NAMALWA (cell line): Measurements from ENCODE around the gene FAM174B.
"Not testable (repeated sequence)": the region's sequence is repeated elsewhere in the genome, so short reads cannot be mapped to it uniquely, and the experiment has no call there.

Experiments
- DNase-seq: peaks from one replicate; pipeline ENCODE4 v3.0.0-alpha.2; 2015; ENCODE audit warnings: low spot score

The FAM174B gene

DNA sequence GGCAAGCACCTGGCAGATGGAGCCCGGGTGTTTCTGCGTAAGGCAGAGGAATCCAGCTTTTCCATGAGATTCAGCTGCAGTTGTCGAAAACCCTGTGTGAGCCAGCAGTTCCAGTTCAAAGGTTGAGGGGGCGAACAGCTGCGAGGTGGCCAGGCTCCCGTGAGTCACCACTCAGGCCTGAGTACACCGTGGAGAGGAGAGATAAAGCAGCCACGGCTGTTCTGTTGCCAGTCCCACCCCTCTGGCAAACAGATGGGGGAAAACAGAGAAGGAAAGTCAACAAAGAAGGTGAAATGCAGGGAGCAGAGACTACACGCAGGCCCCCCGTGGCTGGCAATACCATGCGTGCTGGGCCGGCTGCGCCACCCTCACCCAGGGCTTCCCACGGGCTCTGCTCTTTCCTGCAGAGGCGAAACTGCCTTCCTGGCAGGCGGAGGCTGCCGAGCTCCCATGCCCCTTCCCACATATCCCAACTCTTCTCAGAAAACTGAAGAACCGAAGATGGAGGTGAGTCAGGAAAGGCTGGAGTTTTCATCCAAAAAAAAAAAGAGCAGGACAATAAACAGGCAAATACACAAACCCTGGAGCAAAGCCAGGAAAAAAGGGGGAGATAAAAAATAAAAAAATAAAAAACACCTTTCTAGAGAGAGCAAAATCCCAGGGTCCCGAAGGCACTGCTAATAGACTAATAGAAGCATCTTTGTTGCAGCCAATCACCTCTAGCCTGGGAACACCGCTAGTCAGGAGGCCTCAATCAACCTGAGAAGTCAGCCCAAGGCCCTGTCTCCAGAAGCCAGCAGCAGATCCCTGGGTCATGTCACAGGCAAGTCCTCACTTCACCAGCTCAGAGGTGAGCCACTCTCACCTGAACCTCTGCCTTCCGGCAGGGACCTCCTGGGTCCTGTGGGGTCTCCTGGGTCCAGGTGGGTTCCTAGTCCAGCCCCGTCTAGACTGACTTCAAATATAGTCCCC, 37.7 kb downstream of the FAM174B start:
- DNase-seq, result no peak

DNA sequence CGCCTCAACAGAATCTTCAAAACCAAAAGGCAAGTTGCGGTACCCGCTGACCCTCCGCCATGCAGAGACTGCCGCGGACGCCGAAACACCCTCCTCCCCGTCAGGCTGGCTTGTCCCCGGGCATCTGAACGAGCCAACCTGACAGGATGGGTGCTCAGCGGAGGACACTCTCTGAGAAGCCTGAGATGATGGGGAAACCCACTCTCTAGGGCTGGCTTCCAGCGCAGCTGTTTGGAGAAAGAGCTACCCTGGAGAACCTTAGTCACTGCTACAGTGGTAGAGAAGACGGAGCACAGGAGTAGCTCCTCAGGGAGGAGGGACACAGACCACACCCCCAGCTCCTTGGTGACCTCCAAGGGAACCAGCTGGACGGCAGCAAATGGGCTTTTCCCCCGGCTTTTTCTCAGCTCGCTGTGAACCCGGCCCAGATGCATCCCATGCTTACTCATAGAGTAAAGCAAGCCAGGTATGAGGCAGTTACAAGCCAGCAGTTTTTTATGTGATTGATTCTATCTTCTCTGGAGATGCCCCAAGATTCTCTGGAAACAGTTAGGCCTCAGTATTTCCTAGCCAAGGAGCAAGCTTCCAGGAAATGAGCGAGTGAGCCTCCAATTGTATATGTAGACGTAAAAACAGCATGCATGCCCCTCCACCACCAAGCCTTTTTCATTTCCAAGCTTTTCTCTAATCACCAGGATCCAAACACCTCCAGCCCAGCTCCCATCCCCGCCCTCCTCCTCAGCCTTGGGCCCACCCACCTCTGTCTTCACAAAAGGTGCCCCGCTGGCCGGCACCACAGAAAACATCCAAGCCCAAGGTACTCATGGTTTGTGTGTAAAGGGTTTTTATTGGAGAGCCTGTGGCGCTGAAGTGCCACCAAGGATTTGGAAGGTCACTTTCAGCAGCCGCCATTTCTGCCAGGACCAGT, 38.7 kb downstream of the FAM174B start:
- DNase-seq, result no peak

DNA sequence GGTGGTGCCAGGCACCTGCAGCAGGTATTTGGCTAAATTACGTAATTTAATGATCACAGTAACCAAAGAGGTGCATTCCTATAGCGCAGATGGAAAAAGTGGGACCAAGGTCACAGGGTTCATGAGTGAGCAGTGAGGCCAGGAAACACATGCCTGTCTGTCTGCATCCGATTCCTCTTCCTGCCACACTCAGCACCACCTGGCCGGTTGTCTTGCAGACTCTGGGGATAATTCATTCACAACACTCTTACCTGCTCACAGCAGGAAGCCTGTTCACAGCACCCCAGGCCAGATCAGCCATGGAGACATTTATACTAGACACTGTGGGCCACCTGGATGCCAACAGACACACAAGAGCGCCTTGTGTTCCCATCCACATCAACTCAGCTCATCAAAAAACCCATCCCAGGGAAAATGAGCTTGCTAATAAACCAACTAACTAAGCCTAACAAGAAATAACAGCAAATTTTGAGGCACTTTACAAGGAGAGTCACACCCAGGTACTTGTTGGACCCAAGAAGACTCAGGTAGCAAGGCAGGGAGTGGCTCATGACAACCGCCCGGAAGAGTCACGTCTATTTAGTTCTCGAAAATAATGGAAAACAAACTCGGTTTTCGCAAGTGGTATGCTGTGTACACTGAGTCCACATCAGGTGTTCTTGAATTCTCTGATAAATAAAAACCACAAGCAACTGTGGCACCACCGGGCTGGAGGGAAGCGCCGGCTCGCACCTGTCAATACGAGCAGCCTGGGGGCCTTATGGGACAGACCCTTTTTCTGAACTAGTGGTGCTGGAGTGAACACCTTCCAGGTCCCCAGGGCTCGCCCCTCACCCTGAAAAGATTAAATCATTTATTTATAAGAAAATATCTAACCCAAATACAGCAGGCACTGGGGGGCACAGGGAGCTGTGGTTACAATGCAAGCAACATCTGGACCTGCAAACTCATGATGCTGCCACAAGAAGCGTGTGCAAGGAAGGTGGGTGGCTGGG, 40.5 kb downstream of the FAM174B start:
- no peak for DNase-seq

DNA sequence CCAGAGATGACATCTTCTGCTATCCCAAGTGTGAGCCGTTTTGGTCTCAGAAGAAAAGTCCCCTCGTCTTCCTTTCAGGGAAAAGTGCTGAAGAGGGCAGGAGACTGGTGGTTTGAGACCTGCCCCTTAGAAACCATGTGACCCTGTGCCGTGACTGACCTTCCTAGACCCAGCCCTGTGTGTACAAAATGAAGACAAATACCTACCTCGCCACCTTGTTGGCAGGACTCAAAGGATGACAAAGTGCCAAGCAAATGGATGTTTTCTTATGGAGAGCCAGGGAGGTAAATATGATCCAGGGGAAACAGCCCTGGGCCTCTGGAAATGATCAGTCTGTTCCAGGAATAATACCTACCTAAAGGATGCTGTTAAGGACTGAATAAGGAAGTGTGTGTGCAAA, 41.3 kb downstream of the FAM174B start:
- no peak for DNase-seq

DNA sequence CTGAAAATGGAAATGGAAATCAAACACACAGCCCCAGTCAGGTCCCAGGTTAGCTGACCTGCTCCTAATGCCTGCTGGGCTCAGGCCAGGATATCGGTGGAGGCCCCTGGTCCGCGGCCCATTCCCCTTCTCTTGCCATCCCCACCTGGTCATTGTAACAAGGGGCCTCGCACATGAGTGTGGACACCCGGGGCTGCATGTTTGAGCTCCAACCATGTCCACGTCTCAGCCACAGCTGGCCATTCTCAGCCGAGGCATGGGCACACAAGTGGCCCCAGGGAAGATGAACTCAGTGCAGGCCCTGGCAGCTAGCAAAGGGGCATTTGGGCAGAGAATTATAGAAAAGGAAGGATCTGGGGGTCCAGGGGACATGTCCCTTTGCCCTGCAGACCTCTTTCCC, 41.7 kb downstream of the FAM174B start:
- DNase-seq, result no peak

DNA sequence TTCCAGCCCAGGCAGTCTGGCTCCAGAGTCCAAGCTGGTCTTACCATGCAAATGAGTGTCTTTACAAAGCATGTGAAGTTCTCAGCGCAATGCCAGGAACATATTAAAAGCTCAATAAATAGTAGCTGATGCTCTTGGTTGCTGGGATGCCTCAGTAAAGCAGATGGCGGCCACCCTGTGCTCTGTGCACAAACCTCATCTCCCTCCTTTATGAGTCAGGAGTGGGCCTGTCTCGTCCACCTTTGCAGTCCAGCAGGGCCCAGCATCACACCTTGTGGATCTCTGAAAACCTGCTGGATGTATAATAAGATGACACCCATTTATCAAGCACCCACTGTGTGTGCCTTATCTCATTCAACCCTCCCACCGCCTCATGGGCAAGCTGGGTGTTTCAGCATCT, 42.7 kb downstream of the FAM174B start:
- no peak for DNase-seq

DNA sequence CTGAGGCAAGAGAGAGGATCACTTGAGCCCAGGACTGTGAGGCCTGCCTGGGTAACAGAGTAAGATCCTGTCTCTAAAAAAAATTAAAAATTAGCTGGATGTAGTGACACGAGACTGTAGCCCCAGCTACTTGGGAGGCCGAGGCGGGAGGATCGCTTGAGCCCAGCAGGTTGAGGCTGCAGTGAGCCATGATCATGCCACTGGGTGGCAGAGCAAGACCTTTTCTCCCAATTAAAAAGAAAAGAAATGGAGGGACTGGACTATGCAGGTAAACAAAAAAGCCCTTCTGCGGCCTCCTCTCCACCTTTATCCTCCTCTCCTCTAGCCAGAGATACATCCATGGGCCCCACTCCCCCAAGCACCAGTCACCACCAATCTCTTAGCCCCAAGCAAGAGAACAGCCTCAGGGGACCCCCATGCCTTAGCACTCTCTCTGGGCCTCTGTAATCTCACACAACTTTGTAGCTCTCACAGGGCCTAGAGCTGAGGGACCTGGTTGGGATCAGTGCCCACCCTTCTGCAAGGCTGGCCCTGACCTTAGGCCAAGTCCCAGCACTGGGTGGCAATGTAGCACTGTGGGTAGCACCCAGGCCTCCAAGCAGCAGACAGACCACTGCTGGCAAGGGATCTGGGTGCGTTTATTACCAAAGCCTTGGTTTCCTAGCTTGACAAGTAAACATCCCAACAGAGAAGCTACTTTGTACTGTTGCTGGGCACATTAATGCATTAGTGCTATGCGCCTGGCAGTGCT, 43.4 kb downstream of the FAM174B start:
- DNase-seq, result no peak

DNA sequence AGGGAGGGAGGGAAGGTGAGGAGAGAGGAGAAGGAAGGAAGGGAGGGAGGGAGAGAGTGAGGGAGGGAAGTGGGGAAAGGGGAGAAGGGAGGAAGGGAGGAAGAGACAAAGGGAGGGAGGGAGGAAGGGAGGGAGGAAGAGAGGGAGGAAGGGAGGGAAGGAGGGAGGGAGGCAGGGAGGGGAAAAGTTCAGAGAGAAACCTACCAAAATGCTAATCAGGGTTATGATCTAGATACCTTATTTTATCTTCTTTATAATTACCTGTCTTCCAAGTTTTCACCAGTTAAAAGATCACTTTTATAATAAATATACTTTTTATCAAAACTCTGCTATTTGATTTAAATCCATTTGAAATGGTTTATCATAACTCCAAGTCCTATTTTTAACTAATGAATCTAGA, 44.4 kb downstream of the FAM174B start:
- no peak for DNase-seq

DNA sequence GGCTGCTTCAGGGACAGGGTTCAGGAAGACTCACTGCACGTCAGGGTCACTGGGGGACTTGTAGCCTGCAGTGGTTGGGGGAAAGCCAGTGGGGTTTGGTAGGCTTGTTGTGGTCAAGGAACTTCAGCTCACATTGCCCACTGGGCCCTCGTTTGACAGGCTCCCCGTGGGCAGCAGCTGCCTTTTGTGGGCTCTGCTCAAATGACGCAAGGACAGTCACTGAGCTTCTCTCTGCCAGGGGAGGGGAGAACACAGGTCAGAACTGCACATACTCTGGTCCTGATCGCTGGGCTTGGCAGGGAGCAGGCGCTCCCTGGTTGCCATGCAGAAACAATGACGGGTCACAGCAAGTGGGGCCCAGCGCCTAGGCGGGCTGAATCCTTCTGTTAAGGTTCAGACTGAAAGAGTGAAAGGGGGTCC, 45.5 kb downstream of the FAM174B start:
- DNase-seq, result no peak

DNA sequence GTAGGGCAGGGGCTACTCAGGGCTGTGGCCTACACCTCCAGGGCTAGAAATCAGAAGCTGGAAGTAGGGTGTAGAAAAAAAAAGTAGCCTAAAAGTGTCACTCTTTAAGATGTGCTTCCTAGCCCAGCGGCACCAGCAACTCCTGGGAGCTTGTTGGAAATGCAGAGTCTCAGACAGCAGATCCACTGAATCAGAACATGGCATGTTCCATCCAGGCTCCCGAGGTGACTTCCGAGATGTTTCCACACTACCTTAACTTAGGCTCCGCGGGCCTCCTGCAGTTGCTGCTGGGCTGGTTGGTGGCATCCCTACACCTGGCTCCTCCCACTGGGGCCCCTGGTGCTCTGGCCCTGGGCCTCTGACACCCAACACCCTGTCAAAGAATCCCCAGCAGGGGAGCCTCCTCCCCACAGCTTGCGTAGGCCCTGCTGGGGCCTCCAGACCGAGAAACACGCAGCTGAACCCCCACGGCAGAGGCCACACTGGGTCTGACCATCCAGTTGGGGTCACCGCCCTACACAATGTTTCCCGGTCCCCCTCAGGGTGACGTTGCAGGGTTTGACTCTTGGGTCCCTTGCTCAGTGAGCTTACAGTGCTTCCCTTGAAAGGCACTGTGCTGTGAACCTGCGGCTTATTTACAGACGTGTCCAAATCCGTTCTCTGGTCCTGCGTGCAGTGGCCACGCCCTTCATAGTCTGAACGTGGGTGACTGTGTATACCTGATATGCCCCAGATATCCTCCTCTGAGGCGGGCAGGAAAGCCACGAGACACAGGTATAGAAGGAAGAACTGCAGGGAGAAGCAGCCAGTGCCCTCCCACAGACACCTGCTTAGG, 46.5 kb downstream of the FAM174B start:
- DNase-seq, result no peak

DNA sequence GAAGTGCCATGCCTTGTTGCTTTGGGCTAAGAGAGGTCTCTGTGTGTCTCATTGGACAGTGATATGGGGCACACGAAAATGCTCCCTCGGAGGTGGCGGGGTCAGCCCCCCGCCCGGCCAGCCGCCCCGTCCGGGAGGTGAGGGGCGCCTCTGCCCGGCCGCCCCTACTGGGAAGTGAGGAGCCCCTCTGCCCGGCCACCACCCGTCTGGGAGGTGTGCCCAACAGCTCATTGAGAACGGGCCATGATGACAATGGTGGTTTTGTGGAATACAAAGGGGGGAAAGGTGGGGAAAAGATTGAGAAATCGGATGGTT, 48.8 kb downstream of the FAM174B start:
- DNase-seq, result not testable (repeated sequence)

DNA sequence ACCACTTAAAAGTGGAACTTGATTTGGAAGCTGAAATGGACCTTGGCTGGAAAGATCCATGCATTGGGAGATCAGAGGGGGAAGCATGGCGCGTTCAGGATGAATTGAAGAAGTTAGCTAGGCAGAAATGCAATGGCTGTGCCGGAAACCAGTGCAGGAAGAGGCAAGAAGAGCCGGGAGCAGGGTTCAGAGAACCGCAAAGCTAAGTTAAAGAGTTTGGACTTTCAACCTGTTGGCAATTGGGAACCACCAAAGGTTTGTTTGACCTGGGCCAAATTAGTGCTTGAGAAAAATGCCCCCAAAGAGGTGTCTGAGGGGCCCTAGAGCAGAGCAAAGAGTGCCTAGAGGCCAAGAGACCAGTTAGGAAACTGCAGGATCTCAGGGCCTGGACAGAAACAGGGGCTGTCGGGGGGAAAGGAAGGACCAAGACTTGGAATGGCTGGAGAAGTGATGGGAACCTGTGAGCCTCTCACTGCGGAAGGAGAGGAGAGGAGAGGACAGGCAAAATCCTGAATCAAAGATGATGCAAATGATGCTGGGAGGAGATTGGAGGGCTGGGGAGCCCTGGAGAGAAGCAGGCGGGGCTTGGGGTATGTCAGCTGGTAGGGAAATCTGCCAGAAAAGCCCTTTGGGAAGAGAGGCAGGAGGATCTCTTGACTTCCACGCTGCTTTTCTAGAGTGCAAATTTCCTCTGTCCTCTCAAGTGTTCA, 49.3 kb downstream of the FAM174B start:
- DNase-seq, result no peak

DNA sequence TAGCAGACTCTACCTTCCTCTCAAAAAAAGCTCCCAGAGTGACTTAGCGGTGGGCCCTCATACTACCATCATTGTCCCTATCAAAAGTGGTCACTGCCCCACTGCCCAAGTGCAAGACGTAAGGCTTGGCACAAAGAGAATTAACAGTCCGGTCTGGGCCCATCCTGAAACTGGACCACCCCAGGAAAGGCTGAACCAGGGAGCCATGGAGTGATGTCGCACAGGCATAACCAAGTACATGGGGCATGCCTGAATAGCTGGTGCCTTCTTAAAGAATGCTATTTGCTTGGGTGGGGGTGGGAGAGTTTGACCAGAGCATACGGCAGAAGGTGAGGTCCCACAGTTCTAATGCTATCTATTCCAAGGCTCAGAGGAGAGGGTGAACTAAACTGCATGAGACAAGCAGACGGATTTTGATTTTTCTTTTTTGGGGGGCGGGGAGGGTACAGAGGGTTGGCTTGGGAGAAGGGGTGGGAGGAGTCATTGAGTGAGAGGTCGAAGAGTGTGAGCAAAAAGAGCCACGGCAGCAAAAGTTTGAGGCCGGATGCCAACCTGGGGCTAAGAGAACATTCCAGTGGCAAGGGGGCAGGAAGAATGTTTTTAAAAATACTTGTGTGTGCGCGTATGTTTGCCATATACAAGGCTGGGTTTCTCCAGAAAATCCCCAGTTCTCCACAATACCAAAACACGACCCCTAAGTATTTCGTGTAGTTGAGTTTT, 50.2 kb downstream of the FAM174B start:
- DNase-seq, result no peak

DNA sequence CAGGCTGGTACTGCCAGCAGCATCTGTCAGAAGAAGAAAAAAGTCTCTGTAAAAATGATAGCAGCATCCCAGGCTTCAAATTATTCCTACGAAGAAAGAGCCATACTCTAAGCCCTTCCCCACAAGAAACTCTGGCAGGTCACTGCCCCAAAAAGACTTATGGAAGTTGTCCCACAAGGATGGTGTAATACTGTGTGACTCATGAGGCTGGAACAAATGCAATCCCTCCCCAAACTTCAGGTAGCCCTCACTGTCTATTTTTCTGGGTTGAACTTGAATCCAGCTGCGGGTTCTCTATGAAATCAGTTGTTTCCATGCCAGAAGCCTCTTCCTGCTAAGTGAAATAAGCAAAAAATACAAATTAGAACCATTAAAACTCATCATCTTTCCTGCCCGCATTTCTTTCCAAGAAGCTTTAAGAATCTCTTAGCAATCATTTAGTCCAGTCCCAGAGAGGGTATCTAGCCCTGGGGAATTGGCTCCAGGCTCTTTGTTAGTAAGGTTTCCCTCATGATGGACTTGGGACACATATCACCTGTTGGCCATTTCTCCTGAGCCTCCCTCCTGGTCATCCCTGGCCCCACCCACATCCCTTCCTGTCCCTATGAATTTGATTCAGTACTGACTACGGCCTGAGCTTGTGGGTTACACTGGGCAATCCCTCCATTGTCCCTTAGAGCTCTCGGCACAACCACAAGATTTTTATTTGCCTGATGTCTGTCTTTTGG, 51.7 kb downstream of the FAM174B start:
- DNase-seq, result no peak

DNA sequence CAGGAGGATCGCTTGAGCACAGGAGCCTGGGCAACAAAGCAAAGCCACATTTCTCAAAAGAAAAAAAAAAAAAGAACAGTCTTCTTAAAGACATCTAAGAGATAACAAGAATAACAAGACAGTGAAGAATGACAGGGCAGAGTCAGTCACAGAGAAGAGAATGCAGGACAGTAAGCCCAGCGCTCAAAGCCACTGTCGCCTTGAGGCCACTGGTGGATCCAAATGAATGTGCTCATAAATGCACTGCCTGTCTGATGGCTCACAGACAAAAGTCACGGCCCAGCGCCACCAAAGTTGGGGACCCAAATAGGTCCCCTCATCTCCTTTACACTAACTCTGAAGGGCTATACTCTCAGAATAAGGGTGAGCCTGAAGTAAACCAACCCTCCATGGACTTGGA, 52.3 kb downstream of the FAM174B start:
- no peak for DNase-seq

DNA sequence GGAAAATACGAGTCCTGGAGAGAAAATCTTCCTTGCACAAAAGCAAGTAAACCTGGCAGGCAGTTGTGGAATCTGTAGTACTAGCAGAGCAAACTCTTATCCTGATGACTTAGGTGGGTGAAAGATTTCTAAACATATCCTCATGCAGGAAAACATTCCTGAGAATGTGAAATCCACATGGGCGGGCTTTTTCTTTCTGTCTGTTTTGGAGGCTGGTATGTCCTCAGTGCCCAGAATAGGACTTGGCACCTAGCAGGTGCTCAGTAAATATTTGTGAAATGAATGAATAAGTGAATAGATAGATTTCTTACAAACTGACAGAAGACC, 53.3 kb downstream of the FAM174B start:
- no peak for DNase-seq

DNA sequence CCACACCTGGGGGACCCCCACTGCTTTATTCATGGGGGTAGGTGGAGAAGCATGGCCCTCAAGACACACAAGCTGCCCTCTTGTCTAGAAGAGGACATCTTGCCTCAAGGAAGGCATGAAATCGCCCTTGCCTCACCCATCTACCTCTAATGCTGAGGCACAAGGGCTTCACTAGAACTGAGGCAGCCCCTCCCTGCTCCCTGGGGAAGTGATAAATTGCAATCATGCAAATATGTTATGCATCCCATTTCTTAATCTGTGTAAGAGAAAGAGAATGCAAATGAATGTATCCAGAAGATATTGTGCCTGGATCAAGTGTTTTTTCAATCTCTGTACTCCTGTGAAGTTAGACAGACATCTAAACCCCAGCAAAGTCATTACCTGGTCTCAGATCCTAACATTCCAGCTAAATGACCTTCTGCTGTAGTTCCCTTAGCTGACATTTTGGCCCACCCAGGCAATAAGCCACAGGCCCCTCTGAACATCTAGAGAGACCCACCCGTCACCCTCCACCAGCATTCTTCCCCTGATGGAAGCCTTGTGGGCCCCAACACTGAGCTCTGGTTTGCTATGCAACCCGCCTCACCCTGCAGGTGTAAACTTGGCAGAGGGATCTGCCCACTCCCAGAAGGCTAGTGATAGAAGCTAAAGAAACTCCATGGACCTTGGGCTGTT, 53.8 kb downstream of the FAM174B start:
- DNase-seq, result no peak

DNA sequence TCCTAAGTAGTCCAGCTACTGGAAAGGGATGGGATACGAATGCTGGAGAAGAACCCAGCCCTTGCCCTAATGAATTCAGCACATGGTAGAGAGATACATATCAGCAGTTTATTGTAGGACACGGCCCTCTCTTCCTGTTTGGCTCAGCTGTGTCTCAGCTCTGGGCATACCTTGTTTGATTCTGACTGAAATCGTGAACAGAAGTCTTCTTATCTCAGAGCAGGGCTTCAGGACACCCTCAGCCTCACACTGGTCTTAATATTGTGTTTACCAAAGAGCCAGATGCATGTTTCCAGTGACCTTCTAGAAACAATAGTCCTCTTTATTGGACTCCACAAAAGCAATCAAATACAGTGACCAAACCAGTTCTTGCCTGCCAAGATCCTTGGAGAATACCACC, 54.7 kb downstream of the FAM174B start:
- DNase-seq, result no peak
